H1 (cell line): ENCODE data around the gene CD300H. TPM values are rescaled to one million over a fixed set of nuclear protein-coding genes. Genes with fewer than 3 reads are reported as not detected.

Source experiments
- CTCF ChIA-PET: fragments of 300-600 bp; sonication (Branson Sonifier 250); formaldehyde crosslinking; loops from one replicate; lab custom pipeline; 2021; ENCODE audit not compliant: partially characterized antibody; lab: Charles Lee
- POLR2A ChIA-PET: fragments of 300-600 bp; sonication (Branson Sonifier 250); formaldehyde crosslinking; loops from one replicate; lab custom pipeline; 2021; ENCODE audit warnings: inconsistent platforms; ENCODE audit not compliant: partially characterized antibody; lab: Charles Lee
- DNase-seq, 2 experiments: peaks; one replicate each; pipeline versions ENCODE4 v3.0.0 to v3.0.0-alpha.2; 2010 to 2022; ENCODE audit warnings: low spot score in 2 of 2, low read depth in 1 of 2, mixed read lengths in 1 of 2
- FAIRE-seq: peaks from 2 replicates; lab custom pipeline; 2011; peaks lifted over from hg19 to GRCh38; lab: Jason Lieb, UNC
- H2AFZ ChIP-seq: 2 replicates; pipeline ENCODE4 v1.8.1; 2012; ENCODE audit warnings: low read length, inconsistent platforms
- H2AK5ac ChIP-seq: 2 replicates; pipeline ENCODE4 v1.6.1; 2013; ENCODE audit warnings: low read depth, low read length
- H2BK120ac ChIP-seq: replicated peaks from 2 replicates; pipeline ENCODE3; 2013; ENCODE audit warnings: low read depth, low read length, inconsistent platforms
- H2BK12ac ChIP-seq: 2 replicates; pipeline ENCODE4 v1.6.1; 2013; ENCODE audit warnings: low read depth, low read length
- H2BK15ac ChIP-seq: 2 replicates; pipeline ENCODE4 v1.6.1; 2013; ENCODE audit warnings: low read length
- H2BK20ac ChIP-seq: 2 replicates; pipeline ENCODE4 v1.6.1; 2013; ENCODE audit warnings: low read length
- H2BK5ac ChIP-seq: 2 replicates; pipeline ENCODE4 v1.6.1; 2013; ENCODE audit warnings: low read depth, low read length
- H3K14ac ChIP-seq: 2 replicates; pipeline ENCODE4 v1.6.1; 2013; ENCODE audit warnings: inconsistent platforms; ENCODE audit not compliant: insufficient read length
- H3K18ac ChIP-seq: 2 replicates; pipeline ENCODE4 v1.6.1; 2013; ENCODE audit warnings: low read length; ENCODE audit errors: extremely low read depth
- H3K23ac ChIP-seq: 2 replicates; pipeline ENCODE4 v1.6.1; 2013; ENCODE audit warnings: inconsistent platforms; ENCODE audit not compliant: insufficient read length
- H3K23me2 ChIP-seq: 2 replicates; pipeline ENCODE4 v1.6.1; 2013; ENCODE audit warnings: low read depth, low read length
- H3K27ac ChIP-seq: 2 replicates; pipeline ENCODE4 v1.6.1; 2011; ENCODE audit warnings: low read depth, low read length, inconsistent platforms
- H3K27me3 ChIP-seq, 4 experiments: replicated peaks in 1 of 4; 1 replicate in 1 of 4; 2 replicates in 3 of 4; pipeline versions ENCODE4 v1.6.1 to v1.8.1; 2011 to 2013; ENCODE audit warnings: low read length in 3 of 4, mild to moderate bottlenecking in 3 of 4, inconsistent platforms in 2 of 4, mixed read lengths in 2 of 4, moderate library complexity in 1 of 4; ENCODE audit not compliant: control insufficient read depth in 3 of 4, insufficient read depth in 3 of 4; ENCODE audit errors: extremely low read depth in 1 of 4
- H3K36me3 ChIP-seq, 4 experiments: 2 replicates each; pipeline versions ENCODE4 v1.6.1 to v1.8.1; 2011 to 2013; ENCODE audit warnings: mild to moderate bottlenecking in 4 of 4, low read length in 3 of 4, moderate library complexity in 2 of 4, control low read depth in 1 of 4, inconsistent platforms in 1 of 4; ENCODE audit not compliant: insufficient read depth in 4 of 4, control insufficient read depth in 2 of 4
- H3K4ac ChIP-seq: replicated peaks from 2 replicates; pipeline ENCODE3; 2013; ENCODE audit warnings: low read length, low read depth, mixed read lengths, inconsistent platforms; ENCODE audit not compliant: insufficient read length
- H3K4me1 ChIP-seq, 4 experiments: replicated peaks in 1 of 4; 1 replicate in 1 of 4; 2 replicates in 3 of 4; pipeline versions ENCODE4 v1.6.1 to v1.8.1; 2011 to 2013; ENCODE audit warnings: low read length in 3 of 4, inconsistent platforms in 2 of 4, mixed read lengths in 1 of 4; ENCODE audit not compliant: insufficient read depth in 4 of 4, control insufficient read depth in 3 of 4
- H3K4me2 ChIP-seq, 2 experiments: 2 replicates each; pipeline versions ENCODE4 v1.6.1 to v1.8.1; 2011 to 2013; ENCODE audit warnings: low read depth in 2 of 2, low read length in 2 of 2, control low read depth in 1 of 2, inconsistent platforms in 1 of 2, mild to moderate bottlenecking in 1 of 2; ENCODE audit not compliant: insufficient read depth in 1 of 2
- H3K4me3 ChIP-seq, 4 experiments: fragments of 200-600, 300-600 bp in 1 of 4; sonication (generic), shearing (Covaris generic), sonication (Bioruptor Twin) in 1 of 4; 2 replicates each; pipeline versions ENCODE4 v1.5.1 to v1.8.1; 2011 to 2016; ENCODE audit warnings: low read length in 4 of 4, low read depth in 3 of 4, control low read depth in 2 of 4, inconsistent platforms in 2 of 4, mild to moderate bottlenecking in 2 of 4, mixed read lengths in 1 of 4, moderate library complexity in 1 of 4; ENCODE audit not compliant: insufficient read depth in 2 of 4; ENCODE audit errors: extremely low read depth in 1 of 4
- H3K56ac ChIP-seq: replicated peaks from 2 replicates; pipeline ENCODE3; 2013; ENCODE audit warnings: low read depth, mild to moderate bottlenecking, mixed read lengths, low read length, inconsistent platforms; ENCODE audit not compliant: insufficient read length
- H3K79me1 ChIP-seq: 2 replicates; pipeline ENCODE4 v1.6.1; 2013; ENCODE audit warnings: low read depth, low read length, control low read depth
- H3K79me2 ChIP-seq, 2 experiments: 2 replicates each; pipeline versions ENCODE4 v1.6.1 to v1.8.1; 2012 to 2013; ENCODE audit warnings: low read length in 2 of 2, mild to moderate bottlenecking in 2 of 2, inconsistent platforms in 1 of 2; ENCODE audit not compliant: insufficient read depth in 2 of 2, control insufficient read depth in 1 of 2
- H3K9ac ChIP-seq, 4 experiments: replicated peaks in 1 of 4; 1 replicate in 1 of 4; 2 replicates in 3 of 4; pipeline versions ENCODE4 v1.6.1 to v1.8.1; 2011 to 2013; ENCODE audit warnings: low read depth in 3 of 4, low read length in 3 of 4, control low read depth in 2 of 4, mild to moderate bottlenecking in 2 of 4, moderate library complexity in 2 of 4, inconsistent platforms in 1 of 4; ENCODE audit errors: extremely low read depth in 1 of 4
- H3K9me3 ChIP-seq, 2 experiments: 2 replicates each; pipeline versions ENCODE4 v1.6.1 to v1.8.1; 2012 to 2013; ENCODE audit warnings: mild to moderate bottlenecking in 2 of 2, moderate library complexity in 2 of 2, control low read depth in 1 of 2, inconsistent platforms in 1 of 2, low read depth in 1 of 2, low read length in 1 of 2, mixed read lengths in 1 of 2; ENCODE audit not compliant: insufficient read depth in 2 of 2
- H4K20me1 ChIP-seq, 2 experiments: replicated peaks in 1 of 2; 2 replicates each; pipeline versions ENCODE3 to v1.8.1; 2011 to 2013; ENCODE audit warnings: inconsistent platforms in 2 of 2, low read length in 2 of 2, mild to moderate bottlenecking in 1 of 2; ENCODE audit not compliant: insufficient read depth in 2 of 2, control insufficient read depth in 1 of 2
- H4K5ac ChIP-seq: 2 replicates; pipeline ENCODE4 v1.6.1; 2013; ENCODE audit warnings: low read length, low read depth, mixed read lengths, inconsistent platforms; ENCODE audit not compliant: insufficient read length
- H4K8ac ChIP-seq: 2 replicates; pipeline ENCODE4 v1.8.0; 2013; ENCODE audit warnings: mild to moderate bottlenecking, moderate library complexity, low read length, inconsistent platforms; ENCODE audit not compliant: insufficient read depth; ENCODE audit errors: extremely low read depth
- H4K91ac ChIP-seq: replicated peaks from 2 replicates; pipeline ENCODE3; 2013; ENCODE audit warnings: low read length, mixed read lengths, inconsistent platforms; ENCODE audit not compliant: insufficient read length
- CTBP2 ChIP-seq: IDR thresholded peaks from 2 replicates; pipeline ENCODE4 v1.7.0; 2011; ENCODE audit warnings: borderline replicate concordance, mild to moderate bottlenecking, moderate library complexity, mixed read lengths, low read length; ENCODE audit not compliant: insufficient read depth, insufficient read length
- EGR1 ChIP-seq: IDR thresholded peaks from 2 replicates; pipeline ENCODE4 v1.6.1; 2011; ENCODE audit warnings: low read depth, low read length, borderline replicate concordance
- HDAC2 ChIP-seq, 2 experiments: fragments of 300-600 bp in 1 of 2; sonication (generic) in 1 of 2; IDR thresholded peaks; 2 replicates each; pipeline ENCODE4 v1.6.1; 2011 to 2012; ENCODE audit warnings: low read depth in 2 of 2, low read length in 2 of 2, mild to moderate bottlenecking in 2 of 2, moderate library complexity in 2 of 2, borderline replicate concordance in 1 of 2, inconsistent platforms in 1 of 2
- JUND ChIP-seq: IDR thresholded peaks from 2 replicates; pipeline ENCODE4 v1.6.1; 2011; ENCODE audit warnings: mild to moderate bottlenecking, improper control_type of control experiment, low read length
- KDM1A ChIP-seq: fragments of 200-600, 300-600 bp; sonication (generic); IDR thresholded peaks from 2 replicates; pipeline ENCODE4 v1.7.1; 2016; ENCODE audit warnings: mild to moderate bottlenecking, low read length, borderline replicate concordance
- NRF1 ChIP-seq: IDR thresholded peaks from 2 replicates; pipeline ENCODE4 v1.6.1; 2011; ENCODE audit warnings: mild to moderate bottlenecking, low read depth, low read length, improper control_type of control experiment
- SP1 ChIP-seq: IDR thresholded peaks from 2 replicates; pipeline ENCODE4 v1.6.1; 2011; ENCODE audit warnings: low read depth, low read length
- SP4 ChIP-seq: IDR thresholded peaks from 2 replicates; pipeline ENCODE4 v1.6.1; 2012; ENCODE audit warnings: low read length, inconsistent platforms
- TCF12 ChIP-seq: IDR thresholded peaks from 2 replicates; pipeline ENCODE4 v1.6.1; 2011; ENCODE audit warnings: low read depth, mild to moderate bottlenecking, low read length
- YY1 ChIP-seq: IDR thresholded peaks from 2 replicates; pipeline ENCODE4 v1.6.1; 2011; ENCODE audit warnings: low read depth, mild to moderate bottlenecking, low read length
- WGBS, 2 experiments: shearing (Covaris generic) in 1 of 2; methylation state at CpG; one replicate each; pipeline versions ENCODE4 v1.1.6 to v1.1.7; 2013 to 2015; ENCODE audit warnings: low lambda C conversion rate in 2 of 2, mixed read lengths in 2 of 2, inconsistent platforms in 1 of 2, low coverage in 1 of 2, missing lambda C conversion rate in 1 of 2; ENCODE audit not compliant: insufficient replicate concordance in 2 of 2, insufficient coverage in 1 of 2, insufficient read length in 1 of 2; ENCODE audit errors: extremely low coverage in 1 of 2, missing lambda C conversion rate in 1 of 2; 5-methylcytosine and 5-hydroxymethylcytosine counted together
- polyA plus RNA-seq, 7 experiments: library from polyadenylated mRNA; depleted of rRNA in 3 of 7; stranded (reverse) in 5 of 7; unstranded in 2 of 7; fragments of >200 nt in 5 of 7; fragments of 200-250 nt in 2 of 7; gene quantifications; 1 replicate in 5 of 7; 2 replicates in 1 of 7; 4 replicates in 1 of 7; pipeline versions ENCODE4 v1.2.1 to v1.2.3, GENCODE V29; 2011 to 2013; ENCODE audit warnings: missing spikeins in 2 of 7, mixed read lengths in 2 of 7
- total RNA-seq: library from RNA; stranded (reverse); fragmentation: NEBNext Ultra II Directional; extraction: Animal tissue kit (Norgen Biotek cat#: 25700); gene quantifications from 2 replicates; pipeline ENCODE4 v1.2.1, GENCODE V29; 2021

Gene CD300H
- total and polyA plus RNA-seq, 2 of the 8 experiments (the other 6 are each of a cell fraction or from before 2014, with no cell fraction given) = not detected

DNA sequence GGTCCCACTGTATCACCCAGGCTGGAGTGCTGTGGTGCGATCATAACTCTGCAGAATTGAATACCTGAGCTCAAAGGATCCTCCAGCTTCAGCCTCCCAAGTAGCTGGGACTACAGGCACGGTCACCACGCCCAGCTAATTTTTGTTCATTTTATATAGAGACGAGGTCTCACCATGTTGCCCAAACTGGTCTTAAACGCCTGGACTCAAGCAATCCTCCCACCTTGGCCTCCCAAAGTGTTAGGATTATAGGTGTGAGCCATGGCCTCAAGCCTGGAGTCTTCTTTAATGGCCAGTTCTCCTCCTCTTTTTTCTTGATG, 36.5 kb downstream of the CD300H start:
- no peaks in the 10 kb centered on the region for H3K23me2 ChIP-seq
- no peaks in the 10 kb centered on the region for H3K9me3 ChIP-seq
- H3K27ac ChIP-seq = no peak overlapping the region
- peaks cover 0 to 4% (median under 1%) of the 10 kb centered on the region in 4 experiments; a peak in 2 of 7 replicates for H3K4me1 ChIP-seq
- no peak overlapping the region for H3K4me2 ChIP-seq
- no peaks in the 10 kb centered on the region for H3K36me3 ChIP-seq
- no peak overlapping the region for H2BK12ac ChIP-seq
- H3K56ac ChIP-seq = no peak overlapping the region
- no peak overlapping the region for H3K4me3 ChIP-seq
- no peak for FAIRE-seq
- TF ChIP-seq NRF1 (no peak), KDM1A (no peak), SP1 (no peak), SP4 (no peak), CTBP2 (no peak), EGR1 (no peak), HDAC2 (IDR thresholded peaks at IDR 0.05; ENCODE audit: borderline replicate concordance in 1 of 2, low read depth in 2 of 2, low read length in 2 of 2) (no peak), YY1 (no peak), TCF12 (no peak), JUND (no peak)
- ChIA-PET POLR2A (interaction anchor here (0.5 kb wide), 1 partner anchor 76 kb away, joined by 3 read pairs; no protein-coding TSS in a partner anchor), CTCF (interaction anchor here (0.7 to 1.3 kb wide), 3 partner anchors 150 to 163 kb away, joined by 3 to 5 read pairs (median 3); no protein-coding TSS in a partner anchor)
- 95% methylated on average over 5 of the region's 5 CpGs; no CpG with 5 or more reads in 1 of the 2 experiments for WGBS, 2 experiments
- H3K4ac ChIP-seq = no peak overlapping the region
- no peaks in the 10 kb centered on the region for H3K79me1 ChIP-seq
- H3K9ac ChIP-seq = no peak overlapping the region
- no peak overlapping the region for H2BK120ac ChIP-seq
- H3K14ac ChIP-seq = no peak overlapping the region
- H2AK5ac ChIP-seq = no peak overlapping the region
- H4K91ac ChIP-seq = no peak overlapping the region
- no peak overlapping the region for H3K23ac ChIP-seq
- H2BK5ac ChIP-seq = no peak overlapping the region
- no peak overlapping the region for H2BK15ac ChIP-seq
- no peak for DNase-seq
- H4K20me1 ChIP-seq = no peaks in the 10 kb centered on the region
- H3K79me2 ChIP-seq = no peaks in the 10 kb centered on the region
- no peak overlapping the region for H4K5ac ChIP-seq
- H2AFZ ChIP-seq = no peak overlapping the region
- peaks cover 0 to 2% (median 0%) of the 10 kb centered on the region in 4 experiments; a peak in 2 of 7 replicates for H3K27me3 ChIP-seq
- H4K8ac ChIP-seq = no peak overlapping the region
- no peak overlapping the region for H3K18ac ChIP-seq
- H2BK20ac ChIP-seq = no peak overlapping the region
